GM18520 (cell line): ENCODE results near the gene EFHD1.
"Not testable (repeated sequence)": the region's sequence is repeated elsewhere in the genome, so short reads cannot be mapped to it uniquely, and the experiment has no call there.

Experiments used
- ATAC-seq: cut with Tn5 transposase; IDR thresholded peaks from one replicate; pipeline ENCODE4 v1.9.1; 2021; ENCODE audit not compliant: unreplicated experiment

The EFHD1 gene

DNA sequence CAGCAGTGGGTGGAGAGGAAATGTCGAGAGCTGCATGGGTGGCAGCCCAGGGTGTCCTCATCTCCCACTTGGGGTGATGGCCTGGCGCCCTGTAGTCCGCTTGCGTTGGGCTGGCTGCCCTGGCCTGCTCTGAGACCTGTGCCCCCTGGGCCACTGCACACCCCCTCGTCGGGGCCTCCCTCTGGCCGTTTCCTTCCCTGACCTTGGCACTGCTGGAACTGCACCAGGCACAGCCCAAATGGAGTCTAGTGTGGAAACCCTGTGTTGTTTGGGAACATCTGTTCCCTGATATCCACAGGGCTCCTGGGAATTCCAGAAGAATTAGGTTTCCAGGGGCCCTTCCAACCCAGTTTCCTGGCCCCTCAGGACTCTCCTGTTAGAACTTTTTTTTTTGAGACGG, 13.9 kb downstream of the EFHD1 start:
- no peak for ATAC-seq

DNA sequence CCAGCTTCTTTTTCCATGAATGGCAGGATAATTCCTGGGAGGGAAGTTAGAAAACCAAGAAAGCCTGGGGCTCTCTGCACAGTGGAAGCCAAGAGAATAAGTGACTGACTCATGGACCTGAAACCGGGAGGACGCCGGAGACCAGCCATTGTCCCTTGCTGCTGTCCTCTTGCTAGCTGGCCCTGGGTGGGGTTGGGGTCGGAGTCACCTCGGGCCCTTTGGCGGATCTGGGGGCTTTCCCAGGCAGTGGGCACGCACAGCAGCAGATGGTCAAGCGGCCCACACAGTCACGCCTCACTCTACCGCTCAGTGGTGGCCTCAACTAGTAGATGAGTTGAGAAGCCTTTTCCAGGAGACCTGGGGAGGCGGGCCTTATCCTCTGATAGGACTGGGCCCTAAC, 15.6 kb downstream of the EFHD1 start:
- ATAC-seq: no peak

DNA sequence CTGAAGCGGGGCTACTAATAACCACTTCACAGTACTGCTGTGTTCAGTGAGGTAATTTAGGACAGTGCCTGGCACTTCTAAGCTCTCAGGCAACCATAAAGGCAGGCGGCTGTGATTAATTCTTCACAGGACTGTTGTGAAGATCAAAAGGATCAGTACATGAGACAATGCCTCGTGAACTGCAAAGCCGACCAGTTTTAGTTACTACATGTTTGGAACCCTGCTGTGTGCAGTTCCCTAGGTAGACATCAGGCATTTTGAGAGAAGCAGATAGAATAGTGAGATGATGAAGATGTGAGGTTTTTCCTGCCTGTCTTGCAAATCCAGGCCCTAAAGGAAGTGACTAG, 19.1 kb downstream of the EFHD1 start:
- no peak for ATAC-seq

DNA sequence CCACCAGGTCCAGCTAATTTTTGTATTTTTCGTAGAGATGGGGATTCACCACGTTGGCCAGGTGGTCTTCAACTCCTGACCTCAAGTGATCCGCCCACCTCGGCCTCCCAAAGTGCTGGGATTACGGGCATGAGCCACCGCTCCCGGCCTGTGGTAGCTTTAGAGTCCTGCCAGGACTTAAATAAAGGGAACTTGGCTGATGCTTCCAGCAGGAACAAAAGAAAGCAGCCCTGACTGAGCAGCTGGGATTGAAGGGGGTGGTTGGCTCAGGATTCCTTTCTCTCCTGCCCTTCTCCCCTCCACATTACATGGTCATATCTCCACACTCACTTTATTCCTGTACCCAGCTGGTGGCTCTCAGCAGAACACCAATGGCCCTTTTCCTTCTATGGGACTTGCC, 20.0 kb downstream of the EFHD1 start:
- no peak for ATAC-seq

DNA sequence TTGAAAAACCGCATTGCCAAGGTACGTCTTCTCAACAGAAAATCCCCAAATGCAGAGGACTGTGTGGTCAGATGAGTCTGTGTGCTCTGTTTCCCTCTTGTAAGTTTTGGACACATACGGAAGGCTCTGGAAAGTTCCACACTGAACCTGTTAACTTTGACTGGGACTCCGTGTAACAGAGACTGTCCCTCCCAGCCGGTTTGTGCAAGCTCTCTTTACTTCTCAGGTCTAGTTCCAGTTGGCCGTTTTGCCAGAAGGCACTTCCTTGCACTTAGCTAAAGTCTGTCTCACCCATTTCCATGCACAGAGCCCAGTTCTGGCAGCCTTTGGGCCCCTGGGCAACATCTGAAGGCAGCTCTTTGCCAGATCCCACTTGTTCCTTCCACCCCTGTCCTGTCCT, 22.0 kb downstream of the EFHD1 start:
- no peak for ATAC-seq

DNA sequence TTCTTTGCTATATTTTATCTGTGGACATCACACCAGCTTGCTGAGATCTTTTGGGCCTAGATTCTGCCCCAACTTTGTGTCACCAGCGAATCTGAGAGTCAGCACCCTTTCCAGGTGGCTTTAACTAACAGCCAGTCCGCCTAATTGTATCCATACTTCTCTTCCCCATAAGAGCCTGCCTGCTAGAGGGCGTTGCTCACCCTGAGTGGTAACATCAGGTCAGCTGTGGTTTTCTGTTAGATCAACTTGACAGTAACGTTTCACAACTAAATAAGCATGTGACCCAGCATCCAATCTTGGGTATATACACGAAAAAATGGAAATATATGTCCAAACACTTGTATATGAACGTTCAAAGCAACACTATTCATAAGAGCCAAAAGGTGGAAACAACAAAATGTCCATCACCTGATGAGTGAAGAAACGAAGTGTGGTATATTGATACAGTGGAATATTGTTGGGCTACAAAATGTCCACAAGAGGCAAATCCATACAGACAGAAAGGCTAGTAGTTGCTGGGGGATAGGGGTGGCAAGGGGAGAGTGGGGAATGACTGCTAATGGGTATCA, 24.9 kb downstream of the EFHD1 start:
- ATAC-seq: no peak

DNA sequence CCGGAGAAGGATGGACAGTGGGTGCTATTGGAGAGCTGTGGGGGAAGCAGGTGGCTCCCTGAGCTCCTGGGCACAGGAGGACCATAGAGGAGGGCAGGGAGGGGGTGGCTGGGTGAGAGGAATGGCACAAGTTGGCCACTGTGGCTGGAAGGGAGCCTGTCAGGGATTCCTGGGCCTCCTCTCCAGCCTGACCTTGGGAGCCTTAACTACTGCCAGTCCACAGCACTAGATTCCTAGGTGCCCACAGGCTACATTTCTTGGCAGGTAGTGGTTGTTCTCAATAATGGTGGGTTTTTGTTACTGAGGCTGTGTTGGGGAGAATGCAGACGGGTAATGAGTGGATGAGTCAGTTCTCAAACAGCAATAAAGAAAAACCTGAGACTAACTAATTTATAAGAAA, 26.0 kb downstream of the EFHD1 start:
- no peak for ATAC-seq

DNA sequence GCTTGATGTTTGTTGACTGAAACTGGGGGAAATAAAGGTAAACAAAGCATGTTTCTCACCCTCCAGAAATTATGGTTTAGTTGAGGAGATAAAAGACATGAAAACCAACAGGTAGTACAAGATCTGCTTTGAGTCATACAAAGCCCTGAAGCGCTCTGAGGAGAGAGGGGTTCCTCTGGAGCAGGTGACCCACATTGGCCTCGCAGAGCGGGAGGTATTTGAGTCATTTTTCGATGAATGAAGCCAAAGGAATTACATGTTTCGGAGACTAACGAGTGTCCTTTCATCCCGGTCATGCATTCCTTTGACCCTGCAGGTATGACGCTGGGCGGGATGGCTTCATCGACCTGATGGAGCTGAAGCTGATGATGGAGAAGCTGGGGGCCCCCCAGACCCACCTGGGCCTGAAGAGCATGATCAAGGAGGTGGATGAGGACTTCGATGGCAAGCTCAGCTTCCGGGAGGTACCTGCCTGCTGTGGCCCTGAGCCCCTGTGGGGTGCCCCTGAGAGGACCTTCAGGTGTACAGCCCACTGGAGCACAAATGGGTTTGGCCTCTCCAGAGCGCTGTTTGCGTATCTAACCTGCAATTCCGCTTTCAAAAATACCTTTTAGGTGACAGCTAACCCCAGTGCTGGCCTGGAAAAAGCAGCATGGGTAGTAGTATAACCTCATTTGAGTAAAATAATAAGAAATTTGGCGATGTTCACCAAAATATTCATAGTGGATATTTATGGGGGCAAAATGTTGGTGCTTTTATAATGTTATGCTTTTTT, 29.3 kb downstream of the EFHD1 start:
- no peak for ATAC-seq

DNA sequence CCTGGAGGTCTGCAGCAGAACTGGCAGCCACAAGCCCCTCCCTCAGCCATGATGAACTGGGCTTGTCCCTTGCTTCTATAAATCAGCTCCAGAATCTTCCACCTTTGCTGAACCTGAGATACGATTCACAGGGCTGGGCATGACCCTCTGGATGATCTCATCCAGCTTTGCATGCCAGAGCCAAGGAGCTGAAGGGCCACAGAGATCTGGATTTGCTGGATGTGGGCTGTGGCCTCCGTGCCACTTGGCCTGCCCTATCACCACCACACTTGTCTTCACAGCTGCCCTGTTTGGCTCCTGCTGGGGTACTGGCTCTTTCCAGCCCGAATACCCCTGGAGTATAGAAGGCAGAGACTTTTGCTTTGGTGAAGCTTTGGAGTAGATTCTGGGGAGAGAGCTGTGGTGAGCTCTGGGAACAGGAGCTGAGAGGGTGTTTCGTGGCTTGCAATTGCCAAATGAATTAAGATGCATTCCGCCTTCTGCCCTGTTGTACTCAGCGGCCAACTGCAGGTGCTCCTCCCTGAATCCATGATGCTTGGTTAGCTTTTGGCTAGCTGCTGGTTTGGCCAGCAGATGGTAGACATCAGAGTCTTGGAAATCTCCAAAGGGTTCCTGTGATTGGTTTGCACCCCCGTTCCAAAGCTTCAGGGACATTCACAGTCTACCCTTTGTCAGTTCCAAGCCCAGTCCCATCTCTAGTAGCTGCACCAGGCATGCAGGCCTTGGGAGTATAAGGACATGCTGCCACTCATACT, 32.8 kb downstream of the EFHD1 start:
- ATAC-seq: no peak

DNA sequence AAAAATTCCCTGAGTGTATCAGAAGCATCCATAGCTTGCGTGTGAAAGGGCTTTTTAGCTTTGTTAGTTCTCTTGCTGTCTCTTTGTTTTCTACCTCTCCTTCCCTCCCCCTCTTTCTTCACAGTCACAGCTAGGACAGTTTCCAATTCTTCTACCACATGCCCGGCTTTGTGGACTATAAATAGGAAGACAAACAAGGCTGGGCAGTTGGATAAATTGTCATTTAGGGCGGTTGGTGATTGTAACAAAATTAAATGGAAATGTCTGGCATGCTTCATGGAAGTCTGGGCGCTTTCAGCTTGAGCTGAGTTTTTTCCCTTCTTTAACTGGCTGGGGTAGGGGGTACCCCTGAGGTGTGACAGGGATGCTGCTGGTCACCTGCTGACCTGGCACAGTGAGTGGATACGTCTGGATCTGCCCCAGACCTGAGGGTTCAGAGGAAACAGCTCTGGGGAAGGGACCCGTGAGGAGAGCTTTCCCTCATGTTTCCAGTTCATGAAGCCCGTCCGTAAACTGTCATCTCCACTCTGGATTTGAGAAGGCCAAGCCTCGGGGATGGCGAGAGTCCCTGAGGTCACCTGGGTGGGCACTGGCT, 34.7 kb downstream of the EFHD1 start:
- no peak for ATAC-seq

DNA sequence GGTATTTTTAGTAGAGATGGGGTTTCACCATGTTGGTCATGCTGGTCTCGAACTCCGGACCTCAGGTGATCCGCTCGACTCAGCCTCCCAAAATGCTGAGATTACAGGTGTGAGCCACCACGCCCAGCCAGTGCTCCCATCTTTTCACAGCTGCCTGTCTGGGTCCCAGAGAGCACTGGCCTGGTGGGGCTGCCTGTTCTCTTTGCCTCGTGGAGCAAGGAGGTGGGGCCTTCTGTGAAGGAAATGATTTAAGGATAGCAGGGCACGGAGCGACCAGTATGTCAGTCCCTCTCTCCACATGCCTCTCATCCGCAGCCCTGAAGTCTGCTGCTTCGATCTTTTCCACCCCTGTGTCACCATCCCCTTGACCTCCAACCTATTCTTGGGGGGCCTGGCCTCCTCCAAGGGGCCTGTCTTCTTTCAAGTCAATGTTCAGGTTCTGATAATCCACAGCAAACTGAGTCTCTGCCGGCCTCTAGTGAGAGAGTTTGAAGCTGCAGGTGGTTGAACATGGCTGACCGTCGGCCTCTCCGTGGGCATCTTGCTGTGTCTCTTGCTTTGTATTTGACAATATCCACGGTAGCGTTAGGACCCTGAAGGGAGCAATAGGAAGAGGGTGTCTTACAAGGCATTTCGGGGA, 35.5 kb downstream of the EFHD1 start:
- no peak for ATAC-seq

DNA sequence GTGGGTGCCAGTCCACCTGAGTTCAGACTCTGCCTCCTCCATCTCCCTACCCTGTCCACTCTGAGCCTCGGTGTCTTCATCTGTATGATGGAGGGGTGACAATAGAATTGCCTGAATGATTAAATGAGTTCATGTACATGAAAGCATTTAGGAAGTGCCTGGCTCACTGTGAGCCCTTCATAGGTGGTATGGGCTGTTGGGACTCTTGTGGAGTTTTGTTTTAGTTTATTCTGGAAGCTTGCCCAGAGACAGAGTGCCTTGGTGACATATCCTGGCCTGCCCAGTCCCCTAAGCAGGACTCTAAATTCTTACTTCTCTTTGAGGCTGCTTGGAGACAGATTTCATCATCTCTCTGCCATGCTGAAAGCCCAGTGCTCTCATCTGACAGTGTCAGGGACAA, 39.2 kb downstream of the EFHD1 start:
- ATAC-seq: no peak

DNA sequence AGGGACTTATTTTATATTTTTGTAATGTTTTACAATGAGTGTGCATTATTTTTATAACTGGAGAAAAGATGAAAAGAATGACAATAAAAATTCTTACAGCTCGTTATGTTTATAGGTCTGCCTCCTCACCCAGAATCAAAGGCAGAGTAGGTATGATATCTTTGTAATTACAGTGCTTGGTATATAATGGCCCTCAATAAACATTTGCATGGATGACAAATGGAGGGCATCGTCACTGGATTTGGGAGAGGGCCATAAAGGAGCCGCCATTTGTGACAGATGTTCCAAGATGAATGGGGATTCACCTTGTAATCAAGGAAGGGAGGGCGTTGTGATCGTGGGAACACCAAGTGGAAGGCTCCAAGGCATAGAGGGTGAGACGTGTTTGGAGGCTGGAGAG, 41.1 kb downstream of the EFHD1 start:
- no peak for ATAC-seq

DNA sequence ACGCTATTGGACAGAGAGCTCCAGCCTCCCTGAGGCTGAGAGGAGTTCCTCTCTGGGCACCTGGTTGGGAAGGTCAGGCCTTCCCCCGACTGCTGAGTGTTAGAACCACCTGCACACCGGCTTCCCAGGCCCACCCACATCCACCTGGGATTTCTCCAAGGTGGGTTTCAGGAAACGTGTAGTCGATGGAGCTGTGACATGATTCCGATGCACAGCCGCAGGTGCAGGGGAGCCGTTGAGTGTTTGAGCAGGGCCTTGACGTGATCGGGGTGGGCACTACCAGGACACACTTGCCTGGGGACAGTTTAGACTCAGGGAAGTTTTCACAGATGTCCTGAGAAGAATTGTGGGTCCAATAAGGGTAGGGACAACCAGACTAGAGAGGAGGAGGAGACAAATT, 42.0 kb downstream of the EFHD1 start:
- ATAC-seq: no peak

DNA sequence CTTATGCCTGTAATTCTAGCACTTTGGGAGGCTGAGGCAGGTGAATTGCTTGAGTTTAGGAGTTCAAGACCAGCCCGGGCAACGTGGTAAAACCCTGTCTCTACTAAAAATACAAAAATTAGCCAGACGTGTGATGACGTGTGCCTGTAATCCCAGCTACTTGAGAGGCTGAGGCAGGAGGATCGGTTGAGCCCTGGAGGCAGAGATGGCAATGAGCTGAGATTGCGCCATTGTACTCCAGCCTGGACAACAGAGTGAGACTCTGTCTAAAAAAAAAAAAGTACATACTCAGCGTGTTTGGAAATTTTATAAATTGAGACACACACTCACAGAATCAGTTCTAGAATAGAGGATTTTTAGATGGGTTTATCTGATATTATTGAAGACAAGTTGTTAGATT, 46.6 kb downstream of the EFHD1 start:
- no peak for ATAC-seq

DNA sequence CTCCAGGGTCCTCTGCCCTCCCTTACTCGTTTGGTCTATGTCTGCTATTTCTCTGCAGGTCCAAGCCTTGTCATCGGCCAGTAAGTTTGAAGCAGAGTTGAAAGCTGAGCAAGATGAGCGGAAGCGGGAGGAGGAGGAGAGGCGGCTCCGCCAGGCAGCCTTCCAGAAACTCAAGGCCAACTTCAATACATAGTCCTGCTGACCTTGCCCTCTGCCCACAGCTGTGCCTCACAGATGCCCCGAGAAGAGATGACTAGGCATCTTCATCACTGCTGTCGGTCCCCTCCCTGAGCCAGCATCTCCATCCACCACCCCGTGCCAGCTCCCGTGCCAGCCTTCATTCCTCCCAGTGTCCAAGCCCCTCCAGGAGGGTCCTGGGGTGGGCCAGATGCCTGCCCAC, 48.1 kb downstream of the EFHD1 start:
- ATAC-seq: no peak

DNA sequence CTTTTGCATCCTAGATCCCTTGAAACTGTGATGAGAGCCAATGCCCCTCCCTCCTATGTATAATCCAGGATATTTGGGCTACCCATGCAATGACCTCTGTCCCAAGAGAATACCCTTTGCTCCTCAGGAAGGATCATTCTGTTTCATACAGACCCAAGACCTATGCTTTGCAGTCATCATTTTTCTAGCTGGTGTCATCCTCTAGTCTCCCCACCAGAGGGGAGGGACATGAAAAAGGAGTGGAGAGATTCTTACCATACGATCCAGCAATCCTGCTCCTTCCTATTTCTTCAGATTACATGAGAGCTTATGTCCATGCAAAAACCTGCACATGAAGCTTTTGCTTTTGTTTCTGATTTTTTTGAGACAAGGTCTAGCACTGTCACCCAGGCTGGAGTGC, 50.0 kb downstream of the EFHD1 start:
- ATAC-seq: no peak

DNA sequence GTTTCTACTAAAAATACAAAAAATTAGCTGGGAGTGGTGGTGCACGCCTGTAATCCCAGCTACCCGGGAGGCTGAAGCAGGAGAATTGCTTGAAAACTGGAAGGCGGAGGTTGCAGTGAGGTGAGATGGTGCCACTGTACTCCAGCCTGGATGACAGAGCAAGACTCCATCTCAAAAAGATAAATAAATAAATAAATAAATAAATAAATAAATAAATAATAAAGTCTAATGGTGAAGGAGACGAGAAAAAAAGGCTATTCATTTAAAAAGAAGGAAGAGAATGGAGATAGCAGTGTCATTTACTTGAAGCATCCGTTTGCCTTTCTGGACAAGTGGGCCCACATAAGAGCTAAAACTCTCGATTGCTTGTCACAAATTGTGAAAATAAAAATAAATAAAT, 52.0 kb downstream of the EFHD1 start:
- ATAC-seq: not testable (repeated sequence)

DNA sequence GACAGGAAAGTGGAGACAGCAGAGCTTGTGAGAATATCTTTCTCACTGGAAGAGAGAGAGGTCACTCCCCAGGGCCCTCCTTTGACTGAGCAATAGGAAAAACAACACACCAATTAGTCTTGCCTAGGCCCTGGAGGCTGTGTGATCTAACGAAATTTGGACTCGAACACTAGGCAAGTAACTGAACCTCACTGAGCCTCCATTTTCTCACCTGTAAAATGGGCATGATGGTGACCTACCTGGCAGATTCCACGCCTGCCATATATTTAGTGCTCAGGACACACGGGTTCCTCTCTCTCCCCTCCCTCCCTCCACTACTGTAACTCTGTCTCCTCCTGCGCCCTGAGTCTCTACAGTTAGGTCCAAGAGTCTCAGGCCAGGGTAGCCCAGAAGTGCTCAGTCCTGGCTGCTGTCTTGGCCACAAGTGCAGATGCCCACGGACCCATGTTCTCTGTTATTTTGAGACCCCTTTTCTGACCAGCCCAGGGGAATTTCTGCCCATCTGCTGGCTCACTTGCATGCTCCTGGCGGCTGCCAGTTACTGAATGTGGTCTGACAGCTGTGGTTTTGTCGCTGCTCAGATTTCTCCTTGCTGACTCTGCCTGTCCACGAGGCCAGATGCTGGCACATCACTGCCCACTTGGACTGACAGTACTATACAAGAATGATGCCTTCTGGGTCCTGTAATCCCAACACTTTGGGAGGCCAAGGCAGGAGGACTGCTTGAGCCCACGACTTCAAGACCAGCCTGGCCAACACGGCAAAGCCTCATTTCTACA, 54.2 kb downstream of the EFHD1 start:
- no peak for ATAC-seq

DNA sequence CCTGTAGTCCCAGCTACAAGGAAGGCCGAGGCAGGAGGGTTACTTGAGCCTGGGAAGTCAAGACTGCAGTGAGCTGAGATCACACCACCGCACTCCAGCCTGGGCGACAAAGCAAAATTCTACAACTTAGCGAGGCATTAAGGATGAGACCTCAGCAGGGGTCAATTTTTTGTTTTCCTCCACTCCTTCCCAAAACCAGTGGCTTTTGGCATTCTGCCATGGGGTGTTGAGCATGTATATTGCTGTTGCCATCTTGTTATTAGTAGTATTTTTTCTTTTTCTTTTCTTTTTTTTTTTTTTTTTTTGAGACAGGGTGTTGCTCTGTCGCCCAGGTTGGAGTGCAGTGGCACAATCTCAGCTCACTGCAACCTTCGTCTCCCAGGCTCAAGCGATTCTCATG, 54.8 kb downstream of the EFHD1 start:
- ATAC-seq: no peak
